K562 (cell line): ENCODE data around the gene COL6A2. TPM values are rescaled to one million over a fixed set of nuclear protein-coding genes. Genes with fewer than 3 reads are reported as not detected.

ENCODE experiments used
- ATAC-seq: fragments of 200-7000 bp; cut with Tn5 transposase; 3 replicates; pipeline ENCODE4 v1.9.1; 2020; ENCODE audit warnings: moderate library complexity
- BruUV-seq: library from RNA; stranded (reverse); fragments of 400-500 nt; replicated peaks from 2 replicates; lab custom pipeline; 2021; lab: Mats Ljungman, UMichigan
- CTCF ChIA-PET: fragments of 300-600 bp; formaldehyde crosslinking; extraction: SDS; loops from one replicate; lab custom pipeline; 2021; ENCODE audit warnings: low intra/inter-chr PET ratio; lab: Yijun Ruan, JAX
- POLR2A ChIA-PET: fragments of 300-600, 350-650 bp; sonication (Branson Sonifier 250); formaldehyde crosslinking; extraction: SDS; loops from one replicate; lab custom pipeline; 2021; ENCODE audit warnings: antibody characterized with exemption, inconsistent platforms; lab: Yijun Ruan, JAX
- DNase-seq, 4 experiments: peaks; one replicate each; pipeline versions ENCODE4 v3.0.0 to v3.0.0-alpha.2; 2011 to 2018; ENCODE audit warnings: low spot score in 3 of 4, mixed read lengths in 3 of 4; ENCODE audit errors: extremely low read depth in 1 of 4
- FAIRE-seq: peaks from 2 replicates; lab custom pipeline; 2011; peaks lifted over from hg19 to GRCh38; lab: Jason Lieb, UNC
- H2AFZ ChIP-seq: 2 replicates; pipeline ENCODE4 v1.6.0; 2011; ENCODE audit warnings: low read depth, low read length, control low read depth, inconsistent platforms
- H3K27ac ChIP-seq: fragments of 200-600 bp; 3 replicates; pipeline ENCODE4 v1.8.0; 2011; ENCODE audit warnings: low read depth, mild to moderate bottlenecking, control low read depth, inconsistent platforms, low read length, moderate library complexity, mixed read lengths; ENCODE audit errors: extremely low read depth
- H3K27me3 ChIP-seq, 2 experiments: fragments of 300-600 bp in 1 of 2; 2 replicates in 1 of 2; 3 replicates in 1 of 2; pipeline versions ENCODE4 v1.6.0 to v1.8.0; 2011; ENCODE audit warnings: inconsistent platforms in 2 of 2, low read length in 2 of 2, mild to moderate bottlenecking in 1 of 2, mixed read lengths in 1 of 2, moderate library complexity in 1 of 2; ENCODE audit not compliant: control insufficient read depth in 2 of 2, insufficient read depth in 2 of 2
- H3K36me3 ChIP-seq: fragments of 300-600 bp; 3 replicates; pipeline ENCODE4 v1.8.0; 2011; ENCODE audit warnings: mild to moderate bottlenecking, low read length, inconsistent platforms; ENCODE audit not compliant: control insufficient read depth, insufficient read depth
- H3K4me1 ChIP-seq, 2 experiments: fragments of 200-600 bp in 1 of 2; replicated peaks in 1 of 2; 2 replicates in 1 of 2; 3 replicates in 1 of 2; pipeline versions ENCODE4 v1.5.1 to v1.8.0; 2011; ENCODE audit warnings: inconsistent platforms in 2 of 2, low read length in 2 of 2, mild to moderate bottlenecking in 1 of 2, mixed read lengths in 1 of 2, moderate library complexity in 1 of 2; ENCODE audit not compliant: control insufficient read depth in 2 of 2, insufficient read depth in 2 of 2
- H3K4me2 ChIP-seq: 2 replicates; pipeline ENCODE4 v1.6.1; 2011; ENCODE audit warnings: low read length, control low read depth, inconsistent platforms, mixed read lengths; ENCODE audit not compliant: insufficient read depth
- H3K4me3 ChIP-seq: fragments of 200-600 bp; sonication (generic), shearing (Covaris generic); 2 replicates; pipeline ENCODE4 v1.5.1; 2016; ENCODE audit warnings: control low read depth, inconsistent platforms
- H3K79me2 ChIP-seq: fragments of 200-600 bp; 3 replicates; pipeline ENCODE4 v1.8.0; 2011; ENCODE audit warnings: low read length, inconsistent platforms; ENCODE audit not compliant: control insufficient read depth, insufficient read depth
- H3K9ac ChIP-seq, 2 experiments: 2 replicates each; pipeline versions ENCODE4 v1.6.0 to v1.6.1; 2011; ENCODE audit warnings: low read depth in 2 of 2, low read length in 2 of 2, control low read depth in 1 of 2, inconsistent platforms in 1 of 2, mild to moderate bottlenecking in 1 of 2, mixed read lengths in 1 of 2; ENCODE audit not compliant: insufficient read depth in 1 of 2
- H3K9me1 ChIP-seq: one replicate; pipeline ENCODE4 v1.6.0; 2011; ENCODE audit warnings: inconsistent platforms, mild to moderate bottlenecking, low read length, moderate library complexity; ENCODE audit not compliant: control insufficient read depth, insufficient read depth
- H3K9me3 ChIP-seq: replicated peaks from 2 replicates; pipeline ENCODE4 v1.5.1; 2011; ENCODE audit warnings: low read depth, low read length, inconsistent platforms; ENCODE audit not compliant: control insufficient read depth, insufficient read depth
- H4K20me1 ChIP-seq: replicated peaks from 2 replicates; pipeline ENCODE4 v1.6.1; 2011; ENCODE audit warnings: low read length, inconsistent platforms, mixed read lengths; ENCODE audit not compliant: control insufficient read depth, insufficient read depth
- ADNP ChIP-seq: fragments of 200-800 bp; sonication (Bioruptor generic); IDR thresholded peaks from 2 replicates; pipeline ENCODE4 v1.6.1; 2016; ENCODE audit warnings: missing genetic modification characterization, missing compliant biosample characterization
- HDGF ChIP-seq: fragments of 450-650 bp; IDR thresholded peaks from 2 replicates; pipeline ENCODE4 v1.6.1; 2016
- MAFG ChIP-seq: fragments of 450-650 bp; conservative IDR thresholded peaks from 2 replicates; pipeline ENCODE4 v1.6.1; 2016; ENCODE audit warnings: missing genetic modification characterization, missing compliant biosample characterization
- POLR2G ChIP-seq: fragments of 200-400 bp; formaldehyde crosslinking; IDR thresholded peaks from 2 replicates; pipeline ENCODE4 v1.6.1; 2017; ENCODE audit warnings: low read depth, mild to moderate bottlenecking, antibody characterized with exemption, low read length, moderate library complexity
- ZNF316 ChIP-seq: fragments of 450-650 bp; IDR thresholded peaks from 2 replicates; pipeline ENCODE4 v1.6.1; 2016
- WGBS: fragments of 100-300 bp; shearing (Covaris generic); methylation state at CpG from one replicate; pipeline ENCODE4 v1.1.6; 2016; ENCODE audit warnings: low coverage, mixed read lengths; ENCODE audit not compliant: insufficient coverage; ENCODE audit errors: missing lambda C conversion rate; 5-methylcytosine and 5-hydroxymethylcytosine counted together
- in situ Hi-C: fragments of 300-500 bp; cut with MboI; formaldehyde crosslinking; loops from 4 replicates; pipeline ENCODE4 v1.15.0; 2018; ENCODE audit warnings: inconsistent platforms, mixed read lengths
- intact Hi-C: fragments of 100-400 bp; cut with micrococcal nuclease; formaldehyde crosslinking; loops from 2 replicates; pipeline ENCODE4 v1.14.2; 2022
- polyA plus RNA-seq, 8 experiments: library from polyadenylated mRNA; depleted of rRNA in 4 of 8; stranded (reverse) in 5 of 8; unstranded in 3 of 8; fragments of >200 nt; fragmentation: Nextera tagmentation in 2 of 8; fragmentation: Illumina TruSeq in 1 of 8; extraction: Ambion mirVana in 2 of 8; extraction: Trizol in 1 of 8; gene quantifications; 2 replicates each; pipeline versions ENCODE4 v1.2.1 to v1.2.3, GENCODE V29; 2011 to 2014; ENCODE audit warnings: inconsistent platforms in 1 of 8, missing spikeins in 1 of 8
- total RNA-seq, 7 experiments: library from RNA; depleted of rRNA in 6 of 7; stranded (reverse); fragments of >200 nt in 6 of 7; fragmentation: Illumina TruSeq in 2 of 7; extraction: Trizol in 2 of 7; gene quantifications; 2 replicates each; pipeline versions ENCODE4 v1.2.1 to v1.2.3, GENCODE V29; 2011 to 2021; ENCODE audit warnings: low replicate concordance in 1 of 7

Gene COL6A2
- total and polyA plus RNA-seq, 9 of the 15 experiments (the other 6 are each of a cell fraction or from before 2014, with no cell fraction given) = 0.07 to 1.1 (median 0.24) TPM; not detected in 3

DNA sequence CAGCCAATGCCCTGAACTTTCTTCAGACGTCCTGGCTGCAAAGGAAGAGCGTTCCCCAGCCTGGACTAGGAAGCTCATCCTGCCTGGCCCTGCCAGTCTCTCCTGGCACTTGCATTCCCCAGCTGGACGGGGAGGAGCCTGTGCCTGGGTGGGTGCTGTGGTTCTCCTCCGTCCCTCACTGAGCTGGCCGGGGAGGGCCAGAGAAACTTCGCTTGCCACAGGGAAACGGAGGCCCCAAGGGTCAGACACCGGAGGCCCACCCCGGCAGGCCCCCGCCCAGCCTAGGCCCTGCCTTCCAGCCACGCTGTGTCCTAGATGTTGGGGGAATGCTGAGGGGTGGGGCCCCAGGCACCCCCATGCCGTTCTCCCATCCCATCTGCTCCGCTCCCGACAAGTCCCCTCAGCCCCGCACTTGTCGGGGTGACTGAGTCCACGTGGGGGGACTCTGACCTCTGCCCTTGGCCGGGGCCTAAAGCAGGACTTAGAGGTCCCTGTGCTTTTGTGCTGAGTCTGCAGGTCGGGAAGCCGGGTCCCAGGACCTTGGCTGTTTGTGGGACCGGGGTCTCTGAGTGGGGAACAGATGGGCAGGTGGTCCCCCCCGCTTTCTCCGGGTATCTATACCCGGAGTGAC, 52.7 kb downstream of the COL6A2 start:
- H2AFZ ChIP-seq = no peak overlapping the region
- FAIRE-seq (peak; percentile 19), ATAC-seq (no peak), DNase-seq (no peak)
- peak; percentile 69; the same call in 1 of the 2 replicates for TF ChIP-seq ZNF316
- no peak for TF ChIP-seq ADNP (tag)
- peak; percentile 17; the same call in 1 of the 2 replicates for TF ChIP-seq MAFG (tag)
- TF ChIP-seq HDGF = no peak
- TF ChIP-seq POLR2G = 0 out of 2 replicates have a peak, but pooled peaks have one; percentile 12
- no peaks in the 10 kb centered on the region for H4K20me1 ChIP-seq
- no peak overlapping the region for H3K27ac ChIP-seq
- in situ Hi-C loops = no loop called here
- H3K27me3 ChIP-seq = no peaks in the 10 kb centered on the region
- no peaks in the 10 kb centered on the region; the same call in 2 of the 3 replicates for H3K79me2 ChIP-seq
- 88% methylated on average over 23 of the region's 24 CpGs for WGBS
- H3K9ac ChIP-seq = peak overlapping the region in 1 of 2 experiments; percentile 78; a peak in 2 of 4 replicates
- BruUV-seq = no TSS peak
- CTCF ChIA-PET = no interaction called here
- H3K9me1 ChIP-seq = no peaks in the 10 kb centered on the region
- intact Hi-C loops = loop anchor here (5.0 kb wide), 1 partner anchor 77 kb away; the partner anchor contains the start of gene LSS
- peaks cover 15 to 83% of the 10 kb centered on the region in 2 experiments for H3K4me1 ChIP-seq
- no peaks in the 10 kb centered on the region for H3K9me3 ChIP-seq
- POLR2A ChIA-PET = interaction anchor here (0.7 kb wide), 1 partner anchor 30 kb away, joined by 4 read pairs; no protein-coding TSS in a partner anchor
- no peak overlapping the region for H3K4me2 ChIP-seq
- peaks cover under 1% of the 10 kb centered on the region; the same call in 1 of the 3 replicates for H3K36me3 ChIP-seq
- H3K4me3 ChIP-seq = no peak overlapping the region
